NCI-H1092 treated with DMSO at 0.1 percent for 48 hours (cell line): Measurements from ENCODE around the gene EED.
A peak's percentile ranks its signal among the peaks of the same experiment; 100 is the strongest.

ENCODE experiments used
- DNase-seq: peaks from one replicate; lab custom pipeline; 2025; lab: John Stamatoyannopoulos, UW

EED gene, protein sequence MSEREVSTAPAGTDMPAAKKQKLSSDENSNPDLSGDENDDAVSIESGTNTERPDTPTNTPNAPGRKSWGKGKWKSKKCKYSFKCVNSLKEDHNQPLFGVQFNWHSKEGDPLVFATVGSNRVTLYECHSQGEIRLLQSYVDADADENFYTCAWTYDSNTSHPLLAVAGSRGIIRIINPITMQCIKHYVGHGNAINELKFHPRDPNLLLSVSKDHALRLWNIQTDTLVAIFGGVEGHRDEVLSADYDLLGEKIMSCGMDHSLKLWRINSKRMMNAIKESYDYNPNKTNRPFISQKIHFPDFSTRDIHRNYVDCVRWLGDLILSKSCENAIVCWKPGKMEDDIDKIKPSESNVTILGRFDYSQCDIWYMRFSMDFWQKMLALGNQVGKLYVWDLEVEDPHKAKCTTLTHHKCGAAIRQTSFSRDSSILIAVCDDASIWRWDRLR

DNA sequence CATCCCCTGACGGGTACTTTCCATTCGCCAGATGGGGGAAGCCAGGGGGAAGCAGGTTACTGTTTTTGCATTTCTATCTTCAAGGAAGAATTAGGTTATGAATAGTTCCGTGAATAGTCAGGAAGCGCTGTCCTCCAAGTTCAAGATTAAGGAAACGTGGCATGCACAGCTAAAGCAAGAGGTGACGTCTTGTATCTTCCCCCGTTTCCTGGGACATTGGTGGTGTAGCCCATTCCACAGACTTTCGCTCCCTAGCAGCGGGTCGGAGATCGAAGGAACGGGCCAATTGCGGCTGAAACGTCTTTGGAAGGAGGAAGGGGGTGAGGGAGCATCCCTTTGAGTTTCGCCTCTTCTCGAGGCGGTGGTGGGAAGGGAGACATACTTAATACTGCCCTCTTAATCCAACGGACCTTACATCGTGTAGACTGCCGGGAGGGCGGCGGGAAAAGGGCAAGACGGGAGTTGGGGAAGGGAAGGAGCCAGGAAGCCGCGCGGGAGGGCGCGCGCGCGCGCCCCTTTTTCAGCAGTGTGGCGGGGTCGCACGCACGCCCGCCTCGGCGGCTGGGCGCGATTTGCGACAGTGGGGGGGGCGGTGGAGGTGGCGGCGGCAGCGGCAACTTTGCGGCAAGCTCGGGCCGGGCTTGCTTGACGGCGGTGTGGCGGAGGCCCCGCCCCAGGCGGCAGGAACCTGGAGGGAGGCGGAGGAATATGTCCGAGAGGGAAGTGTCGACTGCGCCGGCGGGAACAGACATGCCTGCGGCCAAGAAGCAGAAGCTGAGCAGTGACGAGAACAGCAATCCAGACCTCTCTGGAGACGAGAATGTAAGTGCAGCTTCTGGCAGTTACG is at the start of gene EED:
TSS of gene EED (plus strand) at position 232 of the 847 bp plus-strand sequence. CDS start at position 709, 477 bp downstream.
- peak; percentile 100 for DNase-seq

DNA sequence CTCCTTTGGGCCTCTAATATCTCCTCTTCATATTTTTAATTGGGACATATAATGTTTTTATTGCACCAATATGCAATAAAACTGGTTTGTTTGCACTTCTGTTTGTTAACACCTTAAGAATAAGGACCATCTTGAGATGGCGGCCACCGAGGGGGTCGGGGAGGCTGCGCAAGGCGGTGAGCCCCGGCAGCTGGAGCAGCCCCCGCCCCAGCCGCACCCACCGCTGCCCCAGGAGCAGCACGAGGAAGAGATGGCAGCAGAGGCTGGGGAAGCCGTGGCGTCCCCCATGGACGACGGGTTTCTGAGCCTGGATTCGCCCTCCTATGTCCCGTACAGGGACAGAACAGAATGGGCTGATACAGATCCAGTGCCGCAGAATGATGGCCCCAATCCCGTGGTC is 49.6 kb upstream of the EED start:
- DNase-seq: no peak

DNA sequence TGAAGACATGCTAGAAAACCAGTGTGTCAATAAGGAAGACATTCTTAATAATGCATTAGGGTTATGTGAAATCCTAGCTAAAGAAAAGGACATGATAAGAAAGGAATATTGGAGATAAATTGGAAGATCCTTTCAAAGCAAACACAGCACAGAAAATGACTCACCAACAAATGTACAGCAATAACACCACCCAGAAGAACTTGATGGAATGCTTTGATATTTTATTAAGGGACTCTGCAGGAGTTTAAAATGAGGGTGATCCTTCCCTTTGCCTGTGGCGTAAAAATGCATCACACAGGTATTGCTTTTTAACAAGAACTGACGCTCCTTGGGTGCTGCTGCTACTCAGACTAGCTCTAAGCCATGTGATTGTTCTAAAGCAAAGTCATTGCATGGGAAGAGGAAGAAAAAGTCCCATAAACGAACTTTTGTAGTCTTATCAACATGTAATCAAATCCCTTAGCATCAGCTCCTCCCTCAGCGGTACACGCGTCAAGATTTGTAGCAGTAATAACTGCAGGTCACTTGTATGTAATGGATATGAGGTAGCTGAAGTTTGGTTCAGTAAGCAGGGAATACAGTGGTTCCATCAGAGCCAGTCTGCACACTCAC is 48.4 kb upstream of the EED start:
- no peak for DNase-seq

DNA sequence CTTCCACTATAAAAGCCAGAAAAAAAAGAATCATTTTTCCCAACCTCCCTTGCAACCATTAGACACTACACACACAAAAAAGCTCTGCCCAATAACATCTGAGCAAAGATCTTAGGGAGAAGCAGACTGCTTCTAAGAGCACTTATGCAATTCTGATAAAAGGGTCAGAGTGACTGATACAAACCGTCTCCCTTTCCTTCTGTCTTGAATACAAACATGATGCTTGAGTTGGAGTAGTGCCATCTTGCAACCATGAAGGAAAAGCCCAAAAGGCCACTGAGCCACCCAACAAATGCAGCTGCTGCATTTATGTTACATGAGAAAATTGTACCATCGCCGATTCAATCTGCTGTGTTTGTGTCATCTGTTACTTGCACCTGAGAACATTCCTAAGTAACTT is 47.6 kb upstream of the EED start:
- DNase-seq: no peak

DNA sequence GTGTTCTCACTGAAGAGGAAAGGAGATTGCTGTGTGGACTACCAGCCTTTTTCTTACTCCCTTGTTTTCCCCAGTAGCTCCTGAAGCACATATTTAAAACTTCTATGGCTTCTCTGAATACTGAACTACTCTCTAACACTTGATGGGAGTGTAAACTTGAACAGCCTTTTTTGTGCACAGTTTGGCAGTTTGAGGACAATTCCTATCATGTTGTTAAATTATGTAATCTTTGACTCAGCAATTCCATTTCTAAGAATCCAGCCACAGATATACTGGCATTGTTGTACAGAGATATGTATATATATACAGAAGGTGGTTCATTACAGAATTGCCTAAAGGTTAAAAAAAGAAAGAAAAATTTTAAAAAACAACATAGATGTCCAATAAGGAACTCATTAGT is 47.1 kb upstream of the EED start:
- DNase-seq: no peak

DNA sequence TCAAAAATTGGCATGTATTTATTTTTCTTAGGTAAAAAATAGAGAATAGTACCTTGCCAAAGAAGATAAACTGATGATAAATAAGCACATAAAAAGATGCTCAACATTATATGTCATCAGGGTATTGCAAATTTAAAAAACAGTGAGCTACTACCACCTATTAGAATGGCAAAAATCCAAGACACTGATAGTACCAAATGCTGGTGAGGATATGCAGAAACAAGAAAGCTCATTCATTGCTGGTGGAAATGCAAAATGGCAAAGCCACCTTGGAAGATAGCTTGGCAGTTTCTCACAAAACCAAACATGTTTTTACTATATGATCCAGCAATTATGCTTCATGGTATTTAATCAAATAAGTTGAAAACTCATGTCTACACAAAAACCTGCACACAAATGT is 46.4 kb upstream of the EED start:
- DNase-seq: no peak

DNA sequence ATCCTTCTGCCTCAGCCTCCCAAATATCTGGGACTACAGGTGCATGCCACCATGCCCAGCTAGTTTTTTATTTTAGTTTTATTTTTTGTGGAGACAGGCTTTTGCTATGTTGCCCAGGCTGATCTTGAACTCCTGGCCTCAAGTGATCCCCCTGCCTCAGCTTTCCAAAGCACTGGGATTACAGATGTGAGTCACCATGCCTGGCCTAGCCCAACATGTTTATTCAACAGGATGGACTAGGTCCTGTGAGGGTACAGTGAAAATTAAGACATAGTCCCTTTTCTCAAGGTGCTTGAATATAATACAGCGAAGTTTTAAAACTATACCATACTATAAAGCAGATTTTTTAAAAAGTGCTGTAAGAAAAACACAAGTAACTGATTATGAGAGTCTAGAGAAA is 45.2 kb upstream of the EED start:
- DNase-seq: no peak

DNA sequence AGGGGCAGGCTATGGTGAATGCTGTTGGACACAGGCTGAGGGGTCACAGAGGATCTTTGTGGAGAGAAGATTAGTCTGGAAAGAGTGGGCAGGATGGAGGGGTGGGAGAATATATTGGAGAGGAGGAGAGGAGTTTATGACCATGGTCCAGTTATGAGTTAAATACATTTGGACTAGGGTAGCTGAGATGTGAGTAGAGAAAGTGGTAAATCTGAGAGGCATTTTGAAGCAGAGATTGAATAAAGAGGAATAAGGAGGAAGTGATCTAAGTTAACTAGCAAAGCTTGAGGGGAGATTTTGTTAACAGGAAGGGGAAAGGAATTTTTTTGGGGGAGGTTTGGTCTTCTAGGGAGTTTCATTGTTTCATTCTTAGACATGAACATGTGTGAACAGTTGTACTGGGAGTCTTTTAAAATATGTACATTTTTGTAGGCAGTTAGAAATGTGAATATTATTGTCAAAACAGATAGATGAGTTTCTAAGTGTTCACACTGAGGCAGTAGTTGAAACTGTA is 43.1 kb upstream of the EED start:
- no peak for DNase-seq

DNA sequence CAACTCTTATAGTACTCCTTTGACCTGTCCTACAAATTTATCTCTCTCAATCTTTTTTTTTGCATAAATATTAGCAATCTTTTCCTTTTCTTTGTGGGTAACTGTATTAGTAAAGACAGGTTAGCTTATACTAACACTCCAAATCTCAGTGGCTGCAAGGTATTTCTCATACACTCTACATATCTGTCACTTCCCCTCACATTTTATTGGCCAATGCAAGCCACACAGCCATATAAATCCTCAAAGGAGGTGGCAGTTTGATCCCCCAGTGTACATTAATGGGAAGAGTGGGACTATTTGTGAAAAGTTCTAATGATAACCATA is 42.6 kb upstream of the EED start:
- DNase-seq: no peak

DNA sequence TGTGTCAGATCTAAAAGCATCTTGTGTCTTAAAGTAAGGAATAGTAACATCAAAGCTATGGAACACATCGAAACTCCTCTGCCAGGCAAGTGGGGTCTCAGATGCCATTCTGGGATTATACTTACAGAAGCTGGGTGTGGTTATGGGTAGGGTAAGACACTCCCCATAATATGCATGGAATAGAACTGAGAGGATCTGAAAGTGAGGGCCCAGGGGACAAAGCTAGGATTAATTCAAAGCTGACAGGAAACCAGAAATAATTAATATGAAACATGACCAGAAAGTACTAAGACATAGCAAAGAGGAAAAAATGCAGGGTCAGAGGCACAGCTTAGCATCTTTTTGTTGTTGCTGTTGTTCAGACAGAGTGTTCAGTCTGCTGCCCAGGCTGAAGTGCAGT is 40.2 kb upstream of the EED start:
- DNase-seq: no peak

DNA sequence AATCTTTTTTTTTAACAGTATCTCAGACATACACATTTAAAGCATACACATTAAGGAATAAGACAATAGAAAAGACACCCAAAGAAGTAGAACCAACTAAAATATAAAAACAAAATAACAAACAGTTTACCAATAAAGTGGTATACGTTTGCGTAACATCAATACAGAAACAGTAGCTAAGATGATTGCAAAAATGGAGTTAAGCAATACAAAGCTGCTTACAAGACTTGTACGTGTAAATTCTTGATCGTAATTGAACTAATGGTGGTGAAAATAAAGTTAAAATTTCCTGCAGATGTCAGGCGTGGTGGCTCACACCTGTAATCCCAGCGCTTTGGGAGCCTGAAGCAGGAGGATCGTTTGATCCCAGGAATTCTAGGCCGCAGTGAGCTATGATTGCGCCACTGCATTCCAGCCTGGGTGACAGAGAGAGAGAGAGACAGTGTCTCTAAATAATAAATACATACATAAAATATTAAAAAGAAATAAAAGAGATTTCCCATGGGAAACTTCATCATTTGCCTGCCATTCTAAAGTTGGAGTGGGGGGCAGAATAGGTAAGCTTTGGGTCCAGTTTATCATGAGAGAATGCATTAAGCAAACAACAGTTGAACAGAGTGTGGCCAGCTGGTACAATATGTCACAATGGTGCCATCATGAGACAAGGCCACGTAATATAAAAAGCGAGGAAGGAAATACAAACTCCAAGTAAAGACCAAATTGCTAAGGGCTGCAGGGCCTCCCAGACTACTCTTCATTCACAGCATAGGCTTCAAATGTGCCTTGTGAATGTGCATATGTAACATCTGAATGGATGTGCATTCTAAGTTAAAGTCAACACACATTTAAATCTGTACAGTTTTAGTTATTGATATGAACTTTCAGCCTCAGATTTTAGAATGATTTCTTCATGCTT is 38.9 kb upstream of the EED start:
- DNase-seq: no peak

DNA sequence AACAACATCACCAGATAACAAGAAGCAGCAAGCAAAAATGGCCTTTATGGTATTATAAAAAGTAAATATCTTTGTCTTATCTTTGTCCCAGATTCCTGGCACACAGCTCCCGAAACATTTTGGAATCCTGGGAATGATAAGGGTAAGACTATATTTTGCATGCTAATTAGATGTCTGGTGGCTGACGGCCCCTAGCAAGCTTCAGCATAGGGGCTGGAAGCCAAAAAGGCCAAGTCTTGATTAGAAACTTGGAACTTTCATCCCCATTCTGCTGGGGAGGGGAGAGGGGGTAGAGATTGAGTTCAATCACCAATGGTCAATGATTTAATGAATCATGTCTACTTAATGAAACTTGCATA is 38.2 kb upstream of the EED start:
- no peak for DNase-seq

DNA sequence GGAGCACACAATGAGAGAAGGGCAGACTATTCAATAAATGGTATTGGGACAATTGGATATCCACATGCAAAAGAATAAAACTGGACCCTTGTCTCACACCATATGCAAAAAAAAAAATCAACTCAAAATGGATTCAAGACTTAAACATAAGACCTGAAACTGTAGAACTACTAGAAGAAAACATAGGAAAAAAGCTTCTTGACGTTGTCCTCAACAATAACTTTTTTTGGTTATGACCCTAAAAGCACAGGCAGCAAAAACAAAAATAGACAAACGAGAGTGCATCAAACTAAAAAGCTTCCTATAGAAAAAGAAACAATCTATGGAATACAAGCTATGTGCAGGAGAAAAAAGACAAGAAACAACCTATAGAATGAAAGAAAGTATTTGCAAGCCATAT is 37.1 kb upstream of the EED start:
- DNase-seq: no peak

DNA sequence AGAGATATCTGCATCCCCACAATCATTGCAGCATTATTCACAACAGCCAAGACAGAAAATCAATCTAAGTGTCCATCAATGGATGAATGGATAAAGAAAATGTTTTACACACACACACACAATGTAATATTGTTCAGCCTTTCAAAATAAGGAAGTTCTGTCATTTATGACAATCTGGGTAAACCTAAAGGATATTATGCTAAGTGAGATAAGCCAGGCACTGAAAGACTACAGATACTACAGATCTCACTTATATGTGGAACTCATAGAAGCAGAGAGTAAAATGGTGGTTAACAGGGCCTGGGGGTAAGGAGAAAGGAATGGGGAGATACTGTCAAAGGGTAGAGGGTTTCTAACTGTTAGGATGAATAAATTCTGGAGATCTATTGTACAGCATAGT is 36.0 kb upstream of the EED start:
- DNase-seq: no peak

DNA sequence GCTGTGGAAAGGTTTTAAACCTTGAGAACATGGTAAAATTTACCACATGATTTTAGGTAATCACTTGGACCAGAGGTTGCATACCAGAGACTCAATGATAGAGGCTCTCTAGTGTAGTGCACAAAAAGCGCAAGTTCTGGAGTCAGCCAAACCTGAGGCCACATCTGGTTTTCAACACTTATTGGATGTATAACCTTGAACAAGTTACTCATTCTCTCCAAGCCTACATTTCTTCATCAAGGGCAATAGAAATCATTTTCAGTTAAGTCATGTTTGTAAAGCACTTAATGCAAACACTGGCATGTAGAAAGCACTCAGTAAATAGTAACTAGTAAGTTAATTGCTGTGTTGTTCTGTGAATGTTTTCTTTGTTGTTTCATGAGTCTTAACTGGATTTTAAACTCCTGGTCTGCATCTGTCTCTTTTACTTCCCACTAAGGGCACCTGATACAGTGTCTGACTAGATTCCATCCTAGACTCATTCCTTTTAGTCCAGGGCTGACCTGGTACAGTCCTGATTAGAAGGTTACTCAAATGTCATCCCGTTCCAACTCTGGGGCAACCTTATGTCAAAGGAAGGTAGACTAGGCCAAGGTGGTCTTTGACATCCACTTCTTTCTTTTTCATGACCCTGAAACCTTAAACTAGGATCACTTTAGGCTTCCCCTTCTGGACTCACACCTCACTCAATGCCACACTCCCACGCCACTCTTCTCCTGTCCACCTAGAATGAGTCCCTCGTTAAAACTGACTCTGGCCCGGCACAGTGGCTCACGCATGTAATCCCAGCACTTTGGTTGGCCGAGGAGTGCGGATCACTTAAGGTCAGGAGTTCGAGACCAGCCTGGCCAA is 34.5 kb upstream of the EED start:
- no peak for DNase-seq

DNA sequence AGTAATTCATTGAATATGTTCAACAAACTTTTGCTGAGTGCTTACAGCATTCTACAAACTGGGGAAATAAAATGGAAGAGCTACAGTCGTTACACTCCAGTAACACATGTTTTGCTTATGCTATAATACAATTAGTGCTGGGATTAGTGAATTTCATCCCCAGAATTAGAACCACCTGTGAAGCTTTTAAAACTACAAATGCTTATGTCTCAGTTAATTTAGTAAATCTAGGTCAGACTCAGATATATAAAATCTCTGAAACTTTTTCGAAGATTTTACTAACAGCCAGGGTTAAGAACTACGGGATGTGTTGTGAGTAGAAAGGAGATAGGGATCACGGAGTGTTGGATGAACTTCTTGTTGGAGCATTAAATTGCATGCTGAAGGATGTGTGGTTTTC is 33.7 kb upstream of the EED start:
- no peak for DNase-seq

DNA sequence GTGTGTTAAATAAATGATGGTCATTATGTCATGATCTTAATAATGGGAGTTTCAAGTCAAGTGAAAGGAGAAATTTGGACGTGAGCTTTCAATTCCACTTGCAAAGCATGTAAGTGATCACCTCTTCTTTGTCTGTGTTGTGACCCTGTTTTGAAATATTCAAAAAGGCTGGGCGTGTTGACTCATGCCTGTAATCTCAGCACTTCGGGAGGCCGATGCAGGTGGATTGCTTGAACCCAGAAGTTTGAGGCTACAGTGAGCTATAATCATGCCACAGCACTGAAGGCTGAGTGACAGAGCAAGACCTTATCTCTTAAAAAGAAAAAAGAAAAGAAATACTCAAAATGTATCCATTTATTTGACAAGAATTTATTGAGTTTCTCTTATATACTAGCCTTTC is 32.9 kb upstream of the EED start:
- no peak for DNase-seq

DNA sequence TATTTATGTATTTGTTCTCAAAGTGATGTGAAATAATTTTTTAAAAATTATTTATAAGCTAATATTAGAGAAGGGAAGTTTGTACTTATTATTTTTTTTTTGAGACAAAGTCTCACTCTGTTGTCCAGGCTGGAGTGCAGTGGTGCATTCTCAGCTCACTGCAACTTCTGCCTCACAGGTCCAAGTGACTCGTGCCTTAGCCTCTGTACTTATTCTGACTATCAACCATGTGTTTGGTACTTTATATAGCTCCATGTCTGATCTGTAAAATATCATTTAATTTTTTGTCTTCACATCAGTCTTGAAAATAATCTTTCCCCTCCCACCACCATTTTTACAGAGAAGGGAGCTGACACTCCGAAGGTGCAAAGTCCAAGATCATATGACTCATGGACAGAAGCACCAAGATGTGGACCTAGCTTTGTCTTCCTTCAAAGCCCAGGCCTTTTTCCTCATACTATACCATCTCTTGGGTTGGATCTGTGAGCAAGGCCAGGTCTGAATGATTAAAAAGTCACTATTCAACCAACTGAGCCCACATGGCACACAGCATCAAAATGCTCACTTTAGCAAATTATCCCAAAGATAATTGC is 32.4 kb upstream of the EED start:
- no peak for DNase-seq

DNA sequence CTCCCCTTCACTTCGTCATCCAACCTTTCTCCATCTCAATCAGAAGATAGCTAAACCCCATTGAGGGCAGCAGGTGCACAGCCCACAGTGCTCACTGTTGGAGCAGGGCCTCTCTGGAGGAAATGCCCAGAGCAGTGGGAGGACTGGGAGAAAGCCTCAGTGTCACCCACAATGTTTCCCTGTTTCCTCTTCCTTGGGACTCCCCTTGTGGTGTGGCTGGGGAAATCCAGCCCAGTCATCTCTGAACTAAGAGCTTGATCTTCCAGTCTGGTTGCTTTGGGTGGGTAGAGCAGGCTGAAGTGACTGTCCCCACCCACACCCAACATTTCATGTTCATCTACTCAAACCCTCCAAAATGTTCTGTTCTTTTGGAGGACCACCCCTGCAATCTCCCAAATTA is 29.8 kb upstream of the EED start:
- DNase-seq: no peak
